Caco-2 (cell line): ENCODE results near the gene CAPN15. TPM values are rescaled to one million over a fixed set of nuclear protein-coding genes. Genes with fewer than 3 reads are reported as not detected.

Source experiments
- BruUV-seq: library from RNA; stranded (reverse); fragments of 400-500 nt; replicated peaks from 2 replicates; lab custom pipeline; 2021; lab: Mats Ljungman, UMichigan
- CTCF ChIA-PET: fragments of 300-600 bp; sonication (Branson Sonifier 250); formaldehyde crosslinking; loops from one replicate; lab custom pipeline; 2022; ENCODE audit warnings: antibody characterized with exemption; lab: Charles Lee
- POLR2A ChIA-PET: fragments of 300-600 bp; sonication (Branson Sonifier 250); formaldehyde crosslinking; loops from one replicate; lab custom pipeline; 2022; ENCODE audit warnings: antibody characterized with exemption; lab: Charles Lee
- DNase-seq, 2 experiments: peaks; one replicate each; pipeline versions ENCODE4 v3.0.0 to v3.0.0-alpha.2; 2020 to 2022
- H3K27me3 ChIP-seq: replicated peaks from 2 replicates; pipeline ENCODE4 v1.6.0; 2011; ENCODE audit warnings: low read length; ENCODE audit not compliant: control insufficient read depth, insufficient read depth
- H3K36me3 ChIP-seq: 2 replicates; pipeline ENCODE4 v1.5.1; 2011; ENCODE audit warnings: low read length; ENCODE audit not compliant: control insufficient read depth, insufficient read depth
- H3K4me1 ChIP-seq: fragments of 250-450 bp; sonication (Bioruptor Pico); 2 replicates; pipeline ENCODE4 v1.5.1; 2020; ENCODE audit warnings: mild to moderate bottlenecking
- H3K4me3 ChIP-seq: 2 replicates; pipeline ENCODE4 v1.5.1; 2011; ENCODE audit warnings: low read depth, mild to moderate bottlenecking, control low read depth, low read length
- H3K9me3 ChIP-seq: fragments of 250-450 bp; sonication (Bioruptor Pico); 2 replicates; pipeline ENCODE4 v1.5.1; 2020; ENCODE audit warnings: mild to moderate bottlenecking, moderate library complexity
- H3K27ac Mint-ChIP-seq: one replicate; pipeline ENCODE4 v1.8.0; 2022; ENCODE audit warnings: mixed read lengths; ENCODE audit not compliant: unreplicated experiment
- H3K27me3 Mint-ChIP-seq: one replicate; pipeline ENCODE4 v1.8.0; 2022; ENCODE audit warnings: mixed read lengths; ENCODE audit not compliant: insufficient read depth, unreplicated experiment
- H3K36me3 Mint-ChIP-seq: one replicate; pipeline ENCODE4 v1.8.0; 2022; ENCODE audit warnings: mild to moderate bottlenecking, mixed read lengths; ENCODE audit not compliant: insufficient read depth, unreplicated experiment
- H3K4me1 Mint-ChIP-seq: one replicate; pipeline ENCODE4 v1.8.0; 2022; ENCODE audit warnings: low read depth, mixed read lengths; ENCODE audit not compliant: unreplicated experiment
- H3K4me3 Mint-ChIP-seq: one replicate; pipeline ENCODE4 v1.8.0; 2022; ENCODE audit warnings: mild to moderate bottlenecking, moderate library complexity, mixed read lengths; ENCODE audit not compliant: unreplicated experiment
- H3K9me3 Mint-ChIP-seq: one replicate; pipeline ENCODE4 v1.8.0; 2022; ENCODE audit warnings: mixed read lengths; ENCODE audit not compliant: unreplicated experiment
- CTCF ChIP-seq, 2 experiments: fragments of 200-600 bp in 1 of 2; IDR thresholded peaks; 1 replicate in 1 of 2; 2 replicates in 1 of 2; pipeline versions ENCODE4 v1.5.1 to v1.8.0; 2011 to 2022; ENCODE audit warnings: antibody characterized with exemption in 1 of 2, control low read depth in 1 of 2, inconsistent platforms in 1 of 2, low read depth in 1 of 2, low read length in 1 of 2, mild to moderate bottlenecking in 1 of 2, moderate library complexity in 1 of 2; ENCODE audit not compliant: insufficient read depth in 1 of 2, severe bottlenecking in 1 of 2, unreplicated experiment in 1 of 2
- intact Hi-C: fragments of 100-400 bp; cut with micrococcal nuclease; formaldehyde crosslinking; loops from one replicate; pipeline ENCODE4 v1.10.0; 2022; ENCODE audit not compliant: unreplicated experiment
- total RNA-seq: library from RNA; stranded (reverse); gene quantifications from 2 replicates; pipeline ENCODE4 v1.2.3, GENCODE V29; 2022

Gene CAPN15
- total RNA-seq, 1 experiment from 2014 or later = 85.3 TPM

- Mint-ChIP-seq H3K9me3 (no peaks in the 10 kb centered on the region), H3K4me1 (no peaks in the 10 kb centered on the region), H3K27me3 (no peaks in the 10 kb centered on the region), H3K4me3 (no peak overlapping the region), H3K36me3 (peaks cover 5% of the 10 kb centered on the region), H3K27ac (no peak overlapping the region)
- Histone ChIP-seq H3K36me3 (no peaks in the 10 kb centered on the region), H3K4me3 (no peak overlapping the region), H3K9me3 (no peaks in the 10 kb centered on the region), H3K27me3 (no peaks in the 10 kb centered on the region), H3K4me1 (0 out of 2 replicates have a peak, but pooled peaks cover 3% of the 10 kb centered on the region)
- CTCF ChIA-PET = no interaction called here
- no peak for DNase-seq
- intact Hi-C loops = no loop called here
- no TSS peak for BruUV-seq
- TF ChIP-seq CTCF (IDR thresholded peaks at IDR 0.05; ENCODE audit: insufficient read depth in 1 of 2, low read depth in 1 of 2, low read length in 1 of 2, severe bottlenecking in 1 of 2, unreplicated experiment in 1 of 2) = no peak
- POLR2A ChIA-PET = no interaction called here
These were observed 34.7 kb downstream of the CAPN15 start for GRCh38 chr16:561957-562938.

- Histone ChIP-seq H3K36me3 (no peaks in the 10 kb centered on the region), H3K27me3 (no peaks in the 10 kb centered on the region), H3K9me3 (no peaks in the 10 kb centered on the region), H3K4me1 (0 out of 2 replicates have a peak, but pooled peaks cover 3% of the 10 kb centered on the region), H3K4me3 (no peak overlapping the region)
- no peak for DNase-seq
- H3K27me3 Mint-ChIP-seq = no peaks in the 10 kb centered on the region
- H3K36me3 Mint-ChIP-seq = peaks cover 5% of the 10 kb centered on the region
- no TSS peak for BruUV-seq
- POLR2A ChIA-PET = no interaction called here
- H3K4me1 Mint-ChIP-seq = no peaks in the 10 kb centered on the region
- TF ChIP-seq CTCF (IDR thresholded peaks at IDR 0.05; ENCODE audit: insufficient read depth in 1 of 2, low read depth in 1 of 2, low read length in 1 of 2, severe bottlenecking in 1 of 2, unreplicated experiment in 1 of 2) = no peak
- H3K27ac Mint-ChIP-seq = no peak overlapping the region
- CTCF ChIA-PET = no interaction called here
- no peak overlapping the region for H3K4me3 Mint-ChIP-seq
- no peaks in the 10 kb centered on the region for H3K9me3 Mint-ChIP-seq
- intact Hi-C loops = no loop called here
These were observed 35.6 kb downstream of the CAPN15 start for GRCh38 chr16:563072-563644.

- peaks cover 9% of the 10 kb centered on the region; the same call in 1 of the 2 replicates for H3K4me1 ChIP-seq
- POLR2A ChIA-PET = no interaction called here
- H3K9me3 ChIP-seq = no peaks in the 10 kb centered on the region
- TF ChIP-seq CTCF (IDR thresholded peaks at IDR 0.05; ENCODE audit: insufficient read depth in 1 of 2, low read depth in 1 of 2, low read length in 1 of 2, severe bottlenecking in 1 of 2, unreplicated experiment in 1 of 2) = no peak
- peaks cover 5% of the 10 kb centered on the region for H3K36me3 Mint-ChIP-seq
- H3K4me3 ChIP-seq = no peak overlapping the region
- H3K27me3 Mint-ChIP-seq = no peaks in the 10 kb centered on the region
- no peak overlapping the region for H3K27ac Mint-ChIP-seq
- CTCF ChIA-PET = no interaction called here
- DNase-seq = no peak
- H3K4me1 Mint-ChIP-seq = no peaks in the 10 kb centered on the region
- H3K4me3 Mint-ChIP-seq = no peak overlapping the region
- H3K9me3 Mint-ChIP-seq = no peaks in the 10 kb centered on the region
- intact Hi-C loops = no loop called here
- no peaks in the 10 kb centered on the region for H3K27me3 ChIP-seq
- no TSS peak for BruUV-seq
- H3K36me3 ChIP-seq = no peaks in the 10 kb centered on the region
These were observed 37.3 kb downstream of the CAPN15 start for GRCh38 chr16:564690-565418.
